GM19193 (cell line): ENCODE data around the gene MXRA7.

Experiments used
- POLR2A ChIP-seq: IDR thresholded peaks from 4 replicates; pipeline ENCODE4 v1.6.1; 2011; ENCODE audit not compliant: insufficient read depth, insufficient read length; ENCODE audit errors: extremely low read depth

MXRA7 gene

GRCh38 chr17:76690596-76691280 lies 20.0 kb downstream of the MXRA7 start:
- TF ChIP-seq POLR2A, result no peak

- no peak for TF ChIP-seq POLR2A
Observed at GRCh38 chr17:76689859-76690258, 20.9 kb downstream of the MXRA7 start.

GRCh38 chr17:76688165-76688622 lies 22.6 kb downstream of the MXRA7 start:
- TF ChIP-seq POLR2A, result no peak

GRCh38 chr17:76687298-76688164 lies 23.2 kb downstream of the MXRA7 start:
- no peak for TF ChIP-seq POLR2A

GRCh38 chr17:76686538-76687297 lies 24.0 kb downstream of the MXRA7 start:
- TF ChIP-seq POLR2A, result no peak

- no peak for TF ChIP-seq POLR2A
Observed at GRCh38 chr17:76685846-76686245, 24.9 kb downstream of the MXRA7 start.

- TF ChIP-seq POLR2A, result no peak
Observed at GRCh38 chr17:76685366-76685765, 25.4 kb downstream of the MXRA7 start.

GRCh38 chr17:76684756-76685155 lies 26.0 kb downstream of the MXRA7 start:
- TF ChIP-seq POLR2A, result no peak

- TF ChIP-seq POLR2A, result no peak
Observed at GRCh38 chr17:76683921-76684745, 26.6 kb downstream of the MXRA7 start.

- TF ChIP-seq POLR2A, result no peak
Observed at GRCh38 chr17:76683011-76683755, 27.6 kb downstream of the MXRA7 start.

GRCh38 chr17:76682296-76682695 lies 28.5 kb downstream of the MXRA7 start:
- TF ChIP-seq POLR2A, result no peak

- TF ChIP-seq POLR2A, result no peak
Observed at GRCh38 chr17:76681222-76682137, 29.3 kb downstream of the MXRA7 start.

- TF ChIP-seq POLR2A, result no peak
Observed at GRCh38 chr17:76679239-76679638, 31.5 kb downstream of the MXRA7 start.
